A549 (cell line): ENCODE results near the gene OLFML3. TPM values are rescaled to one million over a fixed set of nuclear protein-coding genes. Genes with fewer than 3 reads are reported as not detected.

Source experiments
- ATAC-seq, 2 experiments: fragments of 200-7000 bp in 1 of 2; fragments of >200 bp in 1 of 2; cut with Nextera tagmentation in 1 of 2; cut with Tn5 transposase in 1 of 2; 3 replicates each; pipeline versions ENCODE4 v1.8.0 to v1.9.1; 2018 to 2020; ENCODE audit warnings: mild to moderate bottlenecking in 1 of 2, moderate library complexity in 1 of 2
- CTCF ChIA-PET: fragments of 300-600 bp; sonication (Branson Sonifier 250); formaldehyde crosslinking; extraction: SDS; loops from one replicate; lab custom pipeline; 2021; ENCODE audit warnings: antibody characterized with exemption, inconsistent platforms; lab: Yijun Ruan, JAX
- POLR2A ChIA-PET: fragments of 350-600 bp; formaldehyde crosslinking; extraction: SDS; loops from one replicate; lab custom pipeline; 2021; ENCODE audit warnings: antibody characterized with exemption, inconsistent platforms; lab: Yijun Ruan, JAX
- DNase-seq, 2 experiments: peaks; one replicate each; pipeline versions ENCODE4 v3.0.0 to v3.0.0-alpha.2; 2011 to 2016; ENCODE audit warnings: low read depth in 1 of 2, low spot score in 1 of 2
- FAIRE-seq: peaks from 2 replicates; lab custom pipeline; 2011; peaks lifted over from hg19 to GRCh38; lab: Jason Lieb, UNC
- H3K27ac ChIP-seq, 2 experiments: fragments of >200 bp; sonication (Bioruptor Twin); formaldehyde crosslinking; 3 replicates each; pipeline ENCODE4 v1.5.1; 2016 to 2017
- H3K4me1 ChIP-seq: fragments of >200 bp; sonication (Bioruptor Twin); formaldehyde crosslinking; 3 replicates; pipeline ENCODE4 v1.6.1; 2016
- H3K4me2 ChIP-seq: fragments of >200 bp; sonication (Bioruptor Twin); formaldehyde crosslinking; 3 replicates; pipeline ENCODE4 v1.6.1; 2016
- H3K4me3 ChIP-seq: fragments of >200 bp; sonication (Bioruptor Twin); formaldehyde crosslinking; 3 replicates; pipeline ENCODE4 v1.5.1; 2016
- H3K9me3 ChIP-seq: fragments of >200 bp; sonication (Bioruptor Twin); formaldehyde crosslinking; 3 replicates; pipeline ENCODE4 v1.6.1; 2016
- BHLHE40 ChIP-seq: IDR thresholded peaks from 2 replicates; pipeline ENCODE4 v1.6.1; 2012; ENCODE audit warnings: low read depth, low read length, inconsistent platforms
- CBX2 ChIP-seq: fragments of 200-600 bp; sonication (generic); IDR thresholded peaks from 2 replicates; pipeline ENCODE4 v1.6.1; 2016; ENCODE audit warnings: low read depth, mild to moderate bottlenecking, borderline replicate concordance
- E2F6 ChIP-seq: IDR thresholded peaks from 2 replicates; pipeline ENCODE4 v1.6.1; 2012; ENCODE audit warnings: low read depth, borderline replicate concordance
- EHMT2 ChIP-seq: fragments of 200-600 bp; sonication (generic); IDR thresholded peaks from 2 replicates; pipeline ENCODE4 v1.6.1; 2016; ENCODE audit warnings: antibody characterized with exemption, low read depth, mild to moderate bottlenecking, moderate library complexity
- FOSL2 ChIP-seq, 2 experiments: fragments of 450-650 bp in 1 of 2; fragments of >200 bp in 1 of 2; sonication (Bioruptor Twin) in 1 of 2; formaldehyde crosslinking; IDR thresholded peaks; 2 replicates each; pipeline versions ENCODE4 v1.5.0 to v1.6.1; 2016 to 2020; ENCODE audit warnings: mild to moderate bottlenecking in 1 of 2, moderate library complexity in 1 of 2
- GATA3 ChIP-seq: IDR thresholded peaks from 2 replicates; pipeline ENCODE4 v1.6.1; 2012; ENCODE audit warnings: borderline replicate concordance
- HDAC2 ChIP-seq: fragments of 200-600 bp; sonication (generic); IDR thresholded peaks from 2 replicates; pipeline ENCODE4 v1.6.1; 2016
- HEYL ChIP-seq: fragments of 250-450 bp; sonication (Bioruptor Pico); IDR thresholded peaks from 2 replicates; pipeline ENCODE4 v1.8.0; 2021; ENCODE audit warnings: mild to moderate bottlenecking, moderate library complexity
- JUN ChIP-seq, 2 experiments: fragments of >200 bp; sonication (Bioruptor Twin); formaldehyde crosslinking; IDR thresholded peaks; 2 replicates in 1 of 2; 3 replicates in 1 of 2; pipeline ENCODE4 v1.6.1; 2016 to 2017
- KDM1A ChIP-seq: fragments of 200-600 bp; sonication (generic); IDR thresholded peaks from 2 replicates; pipeline ENCODE4 v1.6.1; 2016; ENCODE audit warnings: low read depth, mild to moderate bottlenecking
- KDM5A ChIP-seq: fragments of 200-600 bp; sonication (generic); IDR thresholded peaks from 2 replicates; pipeline ENCODE4 v1.6.1; 2016; ENCODE audit warnings: antibody characterized with exemption, mild to moderate bottlenecking
- MAFK ChIP-seq: fragments of 450-650 bp; IDR thresholded peaks from 2 replicates; pipeline ENCODE4 v1.6.1; 2014; ENCODE audit not compliant: partially characterized antibody
- MYC ChIP-seq: IDR thresholded peaks from 2 replicates; pipeline ENCODE4 v1.6.1; 2012; ENCODE audit warnings: mild to moderate bottlenecking, inconsistent platforms, low read length, improper control_type of control experiment, borderline replicate concordance
- NR3C1 ChIP-seq: fragments of >200 bp; sonication (Bioruptor Twin); formaldehyde crosslinking; IDR thresholded peaks from 3 replicates; pipeline ENCODE4 v1.6.1; 2017
- PBX3 ChIP-seq: IDR thresholded peaks from 2 replicates; pipeline ENCODE4 v1.6.1; 2012
- POLR2AphosphoS2 ChIP-seq: conservative IDR thresholded peaks from 2 replicates; pipeline ENCODE4 v1.6.1; 2012; ENCODE audit warnings: low read length, improper control_type of control experiment, inconsistent platforms
- RAD21 ChIP-seq, 2 experiments: fragments of >200 bp in 1 of 2; sonication (Bioruptor Twin) in 1 of 2; formaldehyde crosslinking in 1 of 2; IDR thresholded peaks in 1 of 2; conservative IDR thresholded peaks in 1 of 2; 2 replicates in 1 of 2; 3 replicates in 1 of 2; pipeline ENCODE4 v1.6.1; 2012 to 2018; ENCODE audit warnings: inconsistent platforms in 1 of 2
- RARB ChIP-seq: fragments of 250-450 bp; sonication (Bioruptor Pico); IDR thresholded peaks from 2 replicates; pipeline ENCODE4 v1.8.0; 2021; ENCODE audit warnings: mild to moderate bottlenecking, moderate library complexity
- RFX5 ChIP-seq: fragments of 450-650 bp; IDR thresholded peaks from 2 replicates; pipeline ENCODE4 v1.7.1; 2014; ENCODE audit warnings: antibody characterized with exemption, mild to moderate bottlenecking, moderate library complexity
- SMC3 ChIP-seq: fragments of >200 bp; sonication (Bioruptor Twin); formaldehyde crosslinking; IDR thresholded peaks from 3 replicates; pipeline ENCODE4 v1.6.1; 2018; ENCODE audit warnings: inconsistent platforms
- TP53 ChIP-seq: fragments of 250-450 bp; sonication (Bioruptor Pico); IDR thresholded peaks from 2 replicates; pipeline ENCODE4 v1.5.0; 2021; ENCODE audit warnings: mild to moderate bottlenecking, moderate library complexity
- ZC3H11A ChIP-seq: fragments of 450-650 bp; IDR thresholded peaks from 2 replicates; pipeline ENCODE4 v1.6.1; 2014; ENCODE audit warnings: antibody characterized with exemption, mild to moderate bottlenecking
- ZSCAN20 ChIP-seq: fragments of 250-450 bp; sonication (Bioruptor Pico); IDR thresholded peaks from 2 replicates; pipeline ENCODE4 v1.8.0; 2022; ENCODE audit warnings: mild to moderate bottlenecking, moderate library complexity
- WGBS: methylation state at CpG from one replicate; pipeline ENCODE4 v1.1.6; 2017; ENCODE audit errors: missing lambda C conversion rate; 5-methylcytosine and 5-hydroxymethylcytosine counted together
- polyA plus RNA-seq, 4 experiments: library from polyadenylated mRNA; depleted of rRNA in 3 of 4; stranded (reverse); fragments of >200 nt; fragmentation: RNase III in 1 of 4; extraction: RNeasy Plus Mini Kit Qiagen cat#74134 plus additional on column Dnase treatment in 1 of 4; gene quantifications; 2 replicates in 3 of 4; 3 replicates in 1 of 4; pipeline ENCODE4 v1.2.3, GENCODE V29; 2011 to 2017
- TF ChIP-seq, protein P1 (sequence below): fragments of >200 bp; sonication (Bioruptor Twin); formaldehyde crosslinking; IDR thresholded peaks from 3 replicates; pipeline ENCODE4 v1.6.1; 2016

Gene OLFML3
- polyA plus RNA-seq, 2 of the 4 experiments (the other 2 are of a cell fraction) = 1.2 to 9.3 TPM

GRCh38 chr1:113983391-113983790 is 4.1 kb downstream of the OLFML3 start:
- ATAC-seq (no peak), DNase-seq (no peak), FAIRE-seq (no peak)
- H3K27ac ChIP-seq = peak overlapping the region; percentile 35 to 70; a peak in 5 of 6 replicates
- TF ChIP-seq EHMT2 = no peak
- TF ChIP-seq GATA3 = no peak
- no peak for TF ChIP-seq KDM5A
- no peak for TF ChIP-seq ZSCAN20
- TF ChIP-seq BHLHE40 = no peak
- no peak for TF ChIP-seq SMC3
- TF ChIP-seq CBX2 = no peak
- no peak for TF ChIP-seq RARB
- no peak for TF ChIP-seq HEYL (CRISPR knock-in tag)
- TF ChIP-seq PBX3 = no peak
- TF ChIP-seq JUN (IDR thresholded peaks at IDR 0.05) = no peak
- TF ChIP-seq, protein P1, sequence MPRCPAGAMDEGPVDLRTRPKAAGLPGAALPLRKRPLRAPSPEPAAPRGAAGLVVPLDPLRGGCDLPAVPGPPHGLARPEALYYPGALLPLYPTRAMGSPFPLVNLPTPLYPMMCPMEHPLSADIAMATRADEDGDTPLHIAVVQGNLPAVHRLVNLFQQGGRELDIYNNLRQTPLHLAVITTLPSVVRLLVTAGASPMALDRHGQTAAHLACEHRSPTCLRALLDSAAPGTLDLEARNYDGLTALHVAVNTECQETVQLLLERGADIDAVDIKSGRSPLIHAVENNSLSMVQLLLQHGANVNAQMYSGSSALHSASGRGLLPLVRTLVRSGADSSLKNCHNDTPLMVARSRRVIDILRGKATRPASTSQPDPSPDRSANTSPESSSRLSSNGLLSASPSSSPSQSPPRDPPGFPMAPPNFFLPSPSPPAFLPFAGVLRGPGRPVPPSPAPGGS = no peak
- TF ChIP-seq FOSL2 (IDR thresholded peaks at IDR 0.05) = no peak
- no peak for TF ChIP-seq FOSL2 (CRISPR knock-in tag; IDR thresholded peaks at IDR 0.05)
- no peak for TF ChIP-seq E2F6
- ChIA-PET POLR2A (no interaction called here), CTCF (interaction anchor here (2.4 kb wide), 1 partner anchor 299 kb away, joined by 7 read pairs; no protein-coding TSS in a partner anchor)
- H3K9me3 ChIP-seq = no peaks in the 10 kb centered on the region
- H3K4me1 ChIP-seq = peaks cover 18% of the 10 kb centered on the region
- no peak overlapping the region for H3K4me2 ChIP-seq
- 65% methylated on average over 8 of the region's 8 CpGs for WGBS
- H3K4me3 ChIP-seq = no peak overlapping the region

DNA sequence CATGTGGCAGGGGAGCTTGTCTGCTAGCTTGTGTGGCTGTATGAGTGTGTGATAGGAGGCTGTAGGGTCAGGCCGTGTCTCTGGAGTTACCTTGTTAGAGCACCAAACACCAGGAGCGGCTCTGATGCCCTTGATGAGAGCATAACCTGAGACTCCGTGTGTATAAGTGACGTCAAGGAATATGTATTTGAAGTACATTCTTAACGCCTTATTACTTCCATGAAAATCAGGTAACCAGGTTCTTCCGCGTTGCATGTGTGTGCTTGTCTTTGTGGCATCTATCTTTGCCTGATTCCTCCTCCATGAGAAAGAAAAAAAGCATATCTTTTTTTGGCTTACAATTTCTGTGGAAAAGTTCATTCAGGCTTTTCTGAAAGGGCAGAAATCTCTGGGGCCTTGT is 4.6 kb downstream of the OLFML3 start:
- H3K4me1 ChIP-seq = peaks cover 17% of the 10 kb centered on the region
- H3K27ac ChIP-seq = peak overlapping the region in 1 of 2 experiments; percentile 70; a peak in 2 of 6 replicates
- ChIA-PET POLR2A (no interaction called here), CTCF (interaction anchor here (0.8 to 2.4 kb wide), 3 partner anchors 10 to 299 kb away, joined by 3 to 7 read pairs (median 6); no protein-coding TSS in a partner anchor)
- no peak overlapping the region for H3K4me2 ChIP-seq
- WGBS = 88% methylated on average over 7 of the region's 7 CpGs
- DNase-seq (no peak), FAIRE-seq (no peak), ATAC-seq (no peak)
- no peaks in the 10 kb centered on the region for H3K9me3 ChIP-seq
- TF ChIP-seq MAFK (no peak), TP53 (CRISPR knock-in tag) (no peak), SMC3 (no peak), ZSCAN20 (no peak), MYC (no peak), JUN (IDR thresholded peaks at IDR 0.05) (no peak), ZC3H11A (no peak), NR3C1 (no peak), KDM1A (no peak), RFX5 (no peak), POLR2AphosphoS2 (no peak), HDAC2 (no peak), RAD21 (conservative IDR thresholded peaks at IDR 0.05 in 1 of 2, IDR thresholded peaks at IDR 0.05 in 1 of 2) (no peak)
- H3K4me3 ChIP-seq = no peak overlapping the region
